ENCODE measurements around the gene MICALL2.

MICALL2 gene

DNA sequence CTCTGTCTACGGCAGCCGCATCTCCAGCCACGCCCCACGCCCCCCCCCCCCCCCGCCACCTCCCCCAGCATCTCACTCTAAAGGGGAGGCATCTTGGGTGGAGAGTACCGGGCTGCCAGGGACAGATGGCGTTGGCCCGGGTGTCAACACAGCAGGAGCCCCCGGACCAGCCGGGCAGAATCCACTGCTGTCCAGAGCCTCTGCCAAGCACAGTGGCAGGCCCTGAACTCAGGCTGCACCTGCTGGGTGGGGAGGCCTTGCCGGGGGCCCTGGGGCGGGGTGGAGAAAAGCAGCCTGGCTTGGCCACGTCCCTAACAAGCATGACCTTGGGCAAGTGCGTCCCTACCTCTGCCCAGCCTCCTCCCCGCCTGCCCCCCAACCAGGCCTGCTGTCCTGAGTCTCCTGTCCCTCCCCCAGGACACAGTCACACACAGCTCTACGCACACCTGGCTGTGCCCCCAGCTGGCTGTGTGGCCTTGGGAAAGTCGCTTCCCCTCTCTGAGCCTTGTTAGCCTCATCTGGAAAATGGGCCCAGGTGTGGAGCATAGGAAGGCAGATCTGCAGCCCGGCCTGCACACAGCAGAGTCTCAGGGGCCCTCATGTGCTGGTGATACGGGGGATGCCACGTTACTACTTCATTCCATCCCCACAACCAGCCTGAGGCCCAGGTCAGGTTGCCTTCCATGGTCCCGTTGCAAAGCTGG lies 45.2 kb downstream of the MICALL2 start:
- Histone ChIP-seq H3K9me2 (replicated peaks; ENCODE audit: low read depth, low read length) (no peaks in the 10 kb centered on the region), H3K4me1 (ENCODE audit: insufficient read depth, low read length, poor library complexity, severe bottlenecking) (peaks cover 22% of the 10 kb centered on the region), H2AFZ (ENCODE audit: low read length) (no peak overlapping the region), H3K9ac (ENCODE audit: low read depth, low read length, poor library complexity, severe bottlenecking) (no peak overlapping the region), H3K4me2 (ENCODE audit: low read depth, low read length, poor library complexity, severe bottlenecking) (no peak overlapping the region), H3F3A (ENCODE audit: low read depth) (no peaks in the 10 kb centered on the region), H3K4me3 (ENCODE audit: low read length, poor library complexity, severe bottlenecking) (no peak overlapping the region), H3K27me3 (ENCODE audit: insufficient read depth, low read length, poor library complexity, severe bottlenecking) (no peaks in the 10 kb centered on the region), H3K36me3 (ENCODE audit: insufficient read depth, low read length) (no peaks in the 10 kb centered on the region), H3K9me3 (ENCODE audit: insufficient read depth, low read depth, low read length) (no peaks in the 10 kb centered on the region), H3K79me2 (ENCODE audit: insufficient read depth, low read length) (no peaks in the 10 kb centered on the region), H4K20me1 (ENCODE audit: insufficient read depth, low read length, poor library complexity, severe bottlenecking) (no peaks in the 10 kb centered on the region)
- TF ChIP-seq CTCF (conservative IDR thresholded peaks at IDR 0.05; ENCODE audit: low read length), result no peak
- TF ChIP-seq EZH2phosphoT487 (IDR thresholded peaks at IDR 0.05; ENCODE audit: borderline replicate concordance), result no peak

GRCh38 chr7:1412322-1413261 lies 46.7 kb downstream of the MICALL2 start:
- Histone ChIP-seq H3K4me1 (ENCODE audit: insufficient read depth, low read length, poor library complexity, severe bottlenecking) (peaks cover 13% of the 10 kb centered on the region), H3K4me3 (ENCODE audit: low read length, poor library complexity, severe bottlenecking) (no peak overlapping the region), H3K9me3 (ENCODE audit: insufficient read depth, low read depth, low read length) (no peaks in the 10 kb centered on the region), H3K9ac (ENCODE audit: low read depth, low read length, poor library complexity, severe bottlenecking) (no peak overlapping the region), H3K9me2 (replicated peaks; ENCODE audit: low read depth, low read length) (no peaks in the 10 kb centered on the region), H4K20me1 (ENCODE audit: insufficient read depth, low read length, poor library complexity, severe bottlenecking) (no peaks in the 10 kb centered on the region), H3K4me2 (ENCODE audit: low read depth, low read length, poor library complexity, severe bottlenecking) (no peak overlapping the region), H3K36me3 (ENCODE audit: insufficient read depth, low read length) (no peaks in the 10 kb centered on the region), H3K27me3 (ENCODE audit: insufficient read depth, low read length, poor library complexity, severe bottlenecking) (no peaks in the 10 kb centered on the region), H3F3A (ENCODE audit: low read depth) (no peaks in the 10 kb centered on the region), H2AFZ (ENCODE audit: low read length) (no peak overlapping the region), H3K79me2 (ENCODE audit: insufficient read depth, low read length) (no peaks in the 10 kb centered on the region)
- TF ChIP-seq EZH2phosphoT487 (IDR thresholded peaks at IDR 0.05; ENCODE audit: borderline replicate concordance), result no peak
- peak; percentile 53 for TF ChIP-seq CTCF (conservative IDR thresholded peaks at IDR 0.05; ENCODE audit: low read length)

DNA sequence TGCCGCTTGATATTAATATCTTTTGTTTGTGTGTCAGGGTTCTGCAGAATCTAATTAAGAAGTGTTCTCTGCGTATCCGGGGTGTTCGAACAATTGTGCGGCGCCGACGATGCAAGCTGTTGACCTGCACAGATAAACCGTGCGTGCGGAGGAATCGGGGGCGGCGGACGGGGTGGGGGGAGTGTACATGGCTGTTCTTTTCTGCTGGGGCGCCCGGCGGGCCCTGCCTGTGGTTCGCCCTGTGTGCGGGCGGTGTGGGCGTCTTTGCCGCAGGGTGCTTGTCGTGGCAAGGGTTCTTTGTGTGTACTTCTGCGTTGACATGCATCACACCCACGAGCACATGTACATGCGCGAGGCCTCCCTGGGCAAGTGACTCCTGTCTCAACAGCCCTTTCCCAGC lies 47.9 kb downstream of the MICALL2 start:
- H3K4me2 ChIP-seq (ENCODE audit: low read depth, low read length, poor library complexity, severe bottlenecking), result no peak overlapping the region
- no peaks in the 10 kb centered on the region for H3K9me2 ChIP-seq (replicated peaks; ENCODE audit: low read depth, low read length)
- H3K9ac ChIP-seq (ENCODE audit: low read depth, low read length, poor library complexity, severe bottlenecking), result no peak overlapping the region
- TF ChIP-seq EZH2phosphoT487 (IDR thresholded peaks at IDR 0.05; ENCODE audit: borderline replicate concordance) (no peak), CTCF (conservative IDR thresholded peaks at IDR 0.05; ENCODE audit: low read length) (no peak)
- H3K4me3 ChIP-seq (ENCODE audit: low read length, poor library complexity, severe bottlenecking), result no peak overlapping the region
- no peaks in the 10 kb centered on the region for H3K9me3 ChIP-seq (ENCODE audit: insufficient read depth, low read depth, low read length)
- H3F3A ChIP-seq (ENCODE audit: low read depth), result no peaks in the 10 kb centered on the region
- H3K36me3 ChIP-seq (ENCODE audit: insufficient read depth, low read length), result no peaks in the 10 kb centered on the region
- no peaks in the 10 kb centered on the region for H3K27me3 ChIP-seq (ENCODE audit: insufficient read depth, low read length, poor library complexity, severe bottlenecking)
- no peak overlapping the region for H2AFZ ChIP-seq (ENCODE audit: low read length)
- peaks cover under 1% of the 10 kb centered on the region for H3K4me1 ChIP-seq (ENCODE audit: insufficient read depth, low read length, poor library complexity, severe bottlenecking)
- no peaks in the 10 kb centered on the region for H4K20me1 ChIP-seq (ENCODE audit: insufficient read depth, low read length, poor library complexity, severe bottlenecking)
- no peaks in the 10 kb centered on the region for H3K79me2 ChIP-seq (ENCODE audit: insufficient read depth, low read length)
